Measurements from ENCODE around the gene MAN1C1.

MAN1C1 gene

DNA sequence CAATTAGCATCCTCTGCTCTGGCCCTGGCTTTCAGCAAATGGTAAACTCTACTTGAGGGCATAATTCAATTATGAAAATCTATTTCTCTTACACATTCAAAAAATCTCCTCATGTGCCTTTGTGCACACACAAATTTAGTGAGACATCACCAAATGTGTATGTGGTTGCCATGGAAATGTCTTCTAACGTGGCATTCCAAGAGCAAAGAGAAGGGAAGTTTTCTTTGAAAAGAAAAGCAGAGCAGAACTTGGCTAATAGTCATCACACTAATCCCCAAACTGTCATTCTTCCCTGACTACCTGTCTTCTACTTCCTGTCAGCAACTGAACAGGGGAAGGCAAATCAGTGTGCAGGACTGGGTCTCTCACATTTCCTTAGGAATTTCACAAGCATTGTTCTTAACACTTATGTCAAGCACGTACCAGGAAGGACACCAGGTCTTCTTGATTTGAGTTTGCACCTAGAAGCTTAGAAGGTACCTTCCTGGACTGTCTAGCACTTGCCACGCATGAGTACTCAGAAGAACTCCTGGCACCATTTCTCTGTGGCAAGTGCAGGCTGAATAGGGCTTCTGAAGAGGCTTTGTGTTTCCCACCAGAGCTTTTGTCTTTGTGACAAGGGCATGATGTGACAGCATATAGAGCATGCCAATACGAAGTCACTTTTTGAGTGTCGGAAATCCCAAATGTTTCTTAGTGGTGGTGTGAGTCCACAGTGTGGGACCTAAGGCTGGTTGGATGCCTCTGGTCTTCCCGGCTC is 32.3 kb downstream of the MAN1C1 start:
- DNase-seq: peak; percentile 61
- no peak overlapping the region for H3K27ac ChIP-seq (ENCODE audit: low read depth, low read length)
- H2BK5ac ChIP-seq (ENCODE audit: low read length): no peak overlapping the region
- WGBS (ENCODE audit: extremely low coverage, insufficient coverage, low lambda C conversion rate): no CpG with 5 or more reads among the region's 6 CpGs
- H3K4me3 ChIP-seq (ENCODE audit: low read length): no peak overlapping the region
- H3K4me1 ChIP-seq (ENCODE audit: control insufficient read depth, low read depth, low read length): peaks cover 5% of the 10 kb centered on the region
- no peak overlapping the region for H2BK15ac ChIP-seq (replicated peaks; ENCODE audit: low read depth)
- no peak overlapping the region for H2BK120ac ChIP-seq (ENCODE audit: low read depth, low read length)
- no peak overlapping the region for H3K9ac ChIP-seq (ENCODE audit: low read length)
- no peak overlapping the region for H3K4ac ChIP-seq (ENCODE audit: low read depth, low read length)
- H3K79me2 ChIP-seq (ENCODE audit: control insufficient read depth, insufficient read depth, low read length): no peaks in the 10 kb centered on the region
- no peak overlapping the region for H3K23ac ChIP-seq (ENCODE audit: low read length)
- no peak overlapping the region for H3K56ac ChIP-seq (ENCODE audit: low read length)
- H3K18ac ChIP-seq (ENCODE audit: low read length): no peak overlapping the region
- H3K4me2 ChIP-seq (ENCODE audit: low read length): no peak overlapping the region
- no peaks in the 10 kb centered on the region for H3K27me3 ChIP-seq (ENCODE audit: insufficient read depth, low read length, poor library complexity)
- no peaks in the 10 kb centered on the region for H3K36me3 ChIP-seq (ENCODE audit: control insufficient read depth, insufficient read depth, low read length)
- H3K79me1 ChIP-seq (ENCODE audit: low read length): peaks cover 2% of the 10 kb centered on the region
- H4K5ac ChIP-seq (ENCODE audit: low read length): peak overlapping the region; percentile 60
- no peak overlapping the region for H2AK5ac ChIP-seq (ENCODE audit: low read length)
- H4K8ac ChIP-seq (ENCODE audit: low read depth, low read length): no peak overlapping the region

DNA sequence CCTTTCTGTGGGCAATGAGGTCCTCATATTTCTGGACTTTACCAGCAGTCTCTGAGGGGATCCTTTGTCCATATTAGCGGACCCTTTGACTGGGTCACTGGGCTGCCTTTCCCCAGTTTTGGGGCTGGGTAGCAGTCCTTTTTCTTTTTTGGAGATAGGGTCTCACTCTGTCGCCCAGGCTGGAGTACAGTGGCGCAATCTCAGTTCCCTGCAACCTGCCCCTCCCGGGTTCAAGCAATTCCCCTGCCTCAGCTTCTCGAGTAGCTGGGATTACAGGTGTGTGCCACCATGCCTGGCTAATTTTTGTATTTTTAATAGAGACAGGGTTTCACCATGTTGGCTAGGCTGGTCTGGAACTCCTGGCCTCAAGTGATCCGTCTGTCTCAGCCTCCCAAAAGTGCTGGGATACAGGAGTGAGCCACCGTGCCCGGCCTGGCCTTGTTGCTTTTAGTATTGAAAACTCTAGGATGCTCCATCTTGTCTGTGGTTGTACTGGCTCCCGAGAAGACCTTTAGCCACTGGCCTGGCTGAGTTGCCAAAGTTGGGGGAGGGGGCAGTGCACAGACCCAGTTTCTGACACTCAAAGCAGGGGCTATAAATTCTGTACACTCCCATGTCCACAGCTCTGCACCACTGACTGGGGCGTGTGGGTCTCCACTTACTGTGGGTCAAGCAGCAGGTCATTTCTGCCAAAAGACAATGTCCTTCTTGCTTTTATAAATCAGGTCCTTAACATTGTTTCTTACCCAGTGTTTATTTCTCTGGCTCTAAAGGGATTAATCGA is 33.1 kb downstream of the MAN1C1 start:
- peaks cover 4% of the 10 kb centered on the region for H3K4me1 ChIP-seq (ENCODE audit: control insufficient read depth, low read depth, low read length)
- H3K9ac ChIP-seq (ENCODE audit: low read length): no peak overlapping the region
- no peak overlapping the region for H2AK5ac ChIP-seq (ENCODE audit: low read length)
- no peaks in the 10 kb centered on the region for H3K79me2 ChIP-seq (ENCODE audit: control insufficient read depth, insufficient read depth, low read length)
- no peak overlapping the region for H3K27ac ChIP-seq (ENCODE audit: low read depth, low read length)
- no peaks in the 10 kb centered on the region for H3K27me3 ChIP-seq (ENCODE audit: insufficient read depth, low read length, poor library complexity)
- H3K79me1 ChIP-seq (ENCODE audit: low read length): peaks cover 2% of the 10 kb centered on the region
- no peak overlapping the region for H3K4me2 ChIP-seq (ENCODE audit: low read length)
- DNase-seq: no peak
- H4K8ac ChIP-seq (ENCODE audit: low read depth, low read length): no peak overlapping the region
- H3K4me3 ChIP-seq (ENCODE audit: low read length): no peak overlapping the region
- no peak overlapping the region for H3K4ac ChIP-seq (ENCODE audit: low read depth, low read length)
- H3K56ac ChIP-seq (ENCODE audit: low read length): no peak overlapping the region
- no peak overlapping the region for H4K5ac ChIP-seq (ENCODE audit: low read length)
- no peak overlapping the region for H2BK15ac ChIP-seq (replicated peaks; ENCODE audit: low read depth)
- no CpG with 5 or more reads among the region's 11 CpGs for WGBS (ENCODE audit: extremely low coverage, insufficient coverage, low lambda C conversion rate)
- no peak overlapping the region for H2BK5ac ChIP-seq (ENCODE audit: low read length)
- no peak overlapping the region for H3K23ac ChIP-seq (ENCODE audit: low read length)
- H3K36me3 ChIP-seq (ENCODE audit: control insufficient read depth, insufficient read depth, low read length): no peaks in the 10 kb centered on the region
- no peak overlapping the region for H3K18ac ChIP-seq (ENCODE audit: low read length)
- H2BK120ac ChIP-seq (ENCODE audit: low read depth, low read length): no peak overlapping the region

DNA sequence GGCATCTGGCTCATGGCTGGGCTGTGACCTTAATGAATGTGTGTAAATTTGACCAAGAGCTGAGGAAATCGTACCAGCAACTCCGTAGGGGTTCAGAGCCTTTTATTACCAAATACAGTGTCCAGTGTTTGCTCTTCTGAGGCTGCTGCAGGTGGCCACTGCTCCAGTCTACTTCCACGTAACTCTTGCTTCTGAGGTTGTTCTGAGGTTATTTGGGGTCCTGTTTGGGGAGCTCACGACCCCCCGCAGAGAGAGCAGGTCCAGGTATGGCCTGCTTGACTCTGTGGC is 33.6 kb downstream of the MAN1C1 start:
- Histone ChIP-seq H3K36me3 (ENCODE audit: control insufficient read depth, insufficient read depth, low read length) (no peaks in the 10 kb centered on the region), H2BK15ac (replicated peaks; ENCODE audit: low read depth) (no peak overlapping the region), H3K79me1 (ENCODE audit: low read length) (peaks cover 2% of the 10 kb centered on the region), H3K4me2 (ENCODE audit: low read length) (no peak overlapping the region), H2BK120ac (ENCODE audit: low read depth, low read length) (no peak overlapping the region), H3K56ac (ENCODE audit: low read length) (no peak overlapping the region), H3K9ac (ENCODE audit: low read length) (no peak overlapping the region), H3K4me3 (ENCODE audit: low read length) (no peak overlapping the region), H3K23ac (ENCODE audit: low read length) (no peak overlapping the region), H3K27me3 (ENCODE audit: insufficient read depth, low read length, poor library complexity) (no peaks in the 10 kb centered on the region), H4K5ac (ENCODE audit: low read length) (no peak overlapping the region), H3K27ac (ENCODE audit: low read depth, low read length) (no peak overlapping the region), H2AK5ac (ENCODE audit: low read length) (no peak overlapping the region), H4K8ac (ENCODE audit: low read depth, low read length) (no peak overlapping the region), H3K4me1 (ENCODE audit: control insufficient read depth, low read depth, low read length) (no peaks in the 10 kb centered on the region), H2BK5ac (ENCODE audit: low read length) (no peak overlapping the region), H3K79me2 (ENCODE audit: control insufficient read depth, insufficient read depth, low read length) (no peaks in the 10 kb centered on the region), H3K4ac (ENCODE audit: low read depth, low read length) (no peak overlapping the region), H3K18ac (ENCODE audit: low read length) (no peak overlapping the region)
- no CpG with 5 or more reads among the region's 5 CpGs for WGBS (ENCODE audit: extremely low coverage, insufficient coverage, low lambda C conversion rate)
- DNase-seq: no peak

GRCh38 chr1:25651036-25651640 is 34.5 kb downstream of the MAN1C1 start:
- Histone ChIP-seq H3K79me1 (ENCODE audit: low read length) (peaks cover 2% of the 10 kb centered on the region), H2BK15ac (replicated peaks; ENCODE audit: low read depth) (no peak overlapping the region), H3K4me2 (ENCODE audit: low read length) (no peak overlapping the region), H3K9ac (ENCODE audit: low read length) (no peak overlapping the region), H2BK5ac (ENCODE audit: low read length) (no peak overlapping the region), H4K5ac (ENCODE audit: low read length) (no peak overlapping the region), H3K18ac (ENCODE audit: low read length) (no peak overlapping the region), H2BK120ac (ENCODE audit: low read depth, low read length) (no peak overlapping the region), H3K79me2 (ENCODE audit: control insufficient read depth, insufficient read depth, low read length) (no peaks in the 10 kb centered on the region), H3K23ac (ENCODE audit: low read length) (no peak overlapping the region), H4K8ac (ENCODE audit: low read depth, low read length) (no peak overlapping the region), H3K27me3 (ENCODE audit: insufficient read depth, low read length, poor library complexity) (no peaks in the 10 kb centered on the region), H3K4ac (ENCODE audit: low read depth, low read length) (no peak overlapping the region), H3K36me3 (ENCODE audit: control insufficient read depth, insufficient read depth, low read length) (no peaks in the 10 kb centered on the region), H3K27ac (ENCODE audit: low read depth, low read length) (no peak overlapping the region), H3K56ac (ENCODE audit: low read length) (no peak overlapping the region), H3K4me1 (ENCODE audit: control insufficient read depth, low read depth, low read length) (no peaks in the 10 kb centered on the region), H2AK5ac (ENCODE audit: low read length) (no peak overlapping the region), H3K4me3 (ENCODE audit: low read length) (no peak overlapping the region)
- no peak for DNase-seq
- WGBS (ENCODE audit: extremely low coverage, insufficient coverage, low lambda C conversion rate): no CpG with 5 or more reads among the region's 8 CpGs

- H3K9ac ChIP-seq (ENCODE audit: low read length): no peak overlapping the region
- H4K5ac ChIP-seq (ENCODE audit: low read length): no peak overlapping the region
- H3K4me1 ChIP-seq (ENCODE audit: control insufficient read depth, low read depth, low read length): no peaks in the 10 kb centered on the region
- no peak overlapping the region for H3K56ac ChIP-seq (ENCODE audit: low read length)
- H3K27me3 ChIP-seq (ENCODE audit: insufficient read depth, low read length, poor library complexity): no peaks in the 10 kb centered on the region
- no peak overlapping the region for H2BK15ac ChIP-seq (replicated peaks; ENCODE audit: low read depth)
- H3K27ac ChIP-seq (ENCODE audit: low read depth, low read length): no peak overlapping the region
- H2AK5ac ChIP-seq (ENCODE audit: low read length): no peak overlapping the region
- no peaks in the 10 kb centered on the region for H3K36me3 ChIP-seq (ENCODE audit: control insufficient read depth, insufficient read depth, low read length)
- H3K4ac ChIP-seq (ENCODE audit: low read depth, low read length): no peak overlapping the region
- no peak overlapping the region for H3K4me3 ChIP-seq (ENCODE audit: low read length)
- DNase-seq: no peak
- WGBS (ENCODE audit: extremely low coverage, insufficient coverage, low lambda C conversion rate): no CpG with 5 or more reads among the region's 12 CpGs
- no peak overlapping the region for H2BK120ac ChIP-seq (ENCODE audit: low read depth, low read length)
- no peak overlapping the region for H3K4me2 ChIP-seq (ENCODE audit: low read length)
- no peaks in the 10 kb centered on the region for H3K79me2 ChIP-seq (ENCODE audit: control insufficient read depth, insufficient read depth, low read length)
- H3K18ac ChIP-seq (ENCODE audit: low read length): no peak overlapping the region
- H4K8ac ChIP-seq (ENCODE audit: low read depth, low read length): no peak overlapping the region
- H3K79me1 ChIP-seq (ENCODE audit: low read length): no peaks in the 10 kb centered on the region
- H2BK5ac ChIP-seq (ENCODE audit: low read length): no peak overlapping the region
- no peak overlapping the region for H3K23ac ChIP-seq (ENCODE audit: low read length)
These were observed 35.5 kb downstream of the MAN1C1 start for GRCh38 chr1:25651824-25652741.
